ENCODE measurements around the gene SLC25A21. TPM values are rescaled to one million over a fixed set of nuclear protein-coding genes. Genes with fewer than 3 reads are reported as not detected.

SLC25A21 gene
- total and polyA plus RNA-seq, 10 of the 15 experiments (the other 5 are each of a cell fraction or from before 2014, with no cell fraction given), result 0.06 to 0.72 (median 0.17) TPM; not detected in 3

GRCh38 chr14:36726128-36726527 lies 446.3 kb downstream of the SLC25A21 start (continued):
- TF ChIP-seq SMAD1 (IDR thresholded peaks at IDR 0.05; ENCODE audit: low read depth, partially characterized antibody) (no peak), RAD21 (IDR thresholded peaks at IDR 0.05; ENCODE audit: insufficient read depth, low read depth, low read length) (no peak), STAT3 (IDR thresholded peaks at IDR 0.05; ENCODE audit: low read depth, low read length) (no peak), MTA3 (IDR thresholded peaks at IDR 0.05; ENCODE audit: borderline replicate concordance, low read length) (no peak), ATF7 (IDR thresholded peaks at IDR 0.05; ENCODE audit: low read depth) (no peak), PRDM15 (CRISPR knock-in tag; IDR thresholded peaks at IDR 0.05) (no peak)
- TF ChIP-seq, protein P1, sequence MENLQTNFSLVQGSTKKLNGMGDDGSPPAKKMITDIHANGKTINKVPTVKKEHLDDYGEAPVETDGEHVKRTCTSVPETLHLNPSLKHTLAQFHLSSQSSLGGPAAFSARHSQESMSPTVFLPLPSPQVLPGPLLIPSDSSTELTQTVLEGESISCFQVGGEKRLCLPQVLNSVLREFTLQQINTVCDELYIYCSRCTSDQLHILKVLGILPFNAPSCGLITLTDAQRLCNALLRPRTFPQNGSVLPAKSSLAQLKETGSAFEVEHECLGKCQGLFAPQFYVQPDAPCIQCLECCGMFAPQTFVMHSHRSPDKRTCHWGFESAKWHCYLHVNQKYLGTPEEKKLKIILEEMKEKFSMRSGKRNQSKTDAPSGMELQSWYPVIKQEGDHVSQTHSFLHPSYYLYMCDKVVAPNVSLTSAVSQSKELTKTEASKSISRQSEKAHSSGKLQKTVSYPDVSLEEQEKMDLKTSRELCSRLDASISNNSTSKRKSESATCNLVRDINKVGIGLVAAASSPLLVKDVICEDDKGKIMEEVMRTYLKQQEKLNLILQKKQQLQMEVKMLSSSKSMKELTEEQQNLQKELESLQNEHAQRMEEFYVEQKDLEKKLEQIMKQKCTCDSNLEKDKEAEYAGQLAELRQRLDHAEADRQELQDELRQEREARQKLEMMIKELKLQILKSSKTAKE (IDR thresholded peaks at IDR 0.05; ENCODE audit: low read depth, poor library complexity, severe bottlenecking), result no peak

GRCh38 chr14:36724162-36724561 lies 448.2 kb downstream of the SLC25A21 start:
- no peak overlapping the region for H3K27ac ChIP-seq (ENCODE audit: control insufficient read depth, insufficient read depth)
- intact Hi-C loops (cut with micrococcal nuclease; ENCODE audit: unreplicated experiment) (no loop called here), in situ Hi-C loops (cut with MboI) (no loop called here)
- no peaks in the 10 kb centered on the region for H3K79me2 ChIP-seq (ENCODE audit: control insufficient read depth, insufficient read depth, low read length)
- ChIA-PET RAD21 (ENCODE audit: unreplicated experiment) (interaction anchor here (1.2 kb wide), 1 partner anchor 11 kb away, joined by 3 read pairs; no protein-coding TSS in a partner anchor), CTCF (no interaction called here), POLR2A (no interaction called here), SMC1A (ENCODE audit: uncharacterized antibody, unreplicated experiment) (no interaction called here)
- no peak overlapping the region for H2AFZ ChIP-seq (ENCODE audit: control insufficient read depth, low read depth, low read length)
- no peaks in the 10 kb centered on the region for H3K4me1 ChIP-seq (ENCODE audit: control insufficient read depth, insufficient read depth, low read length)
- no peaks in the 10 kb centered on the region for H3K27me3 ChIP-seq (replicated peaks in 1 of 2; ENCODE audit: control insufficient read depth in 2 of 2, insufficient read depth in 2 of 2, low read length in 1 of 2)
- no peak overlapping the region for H3K4me3 ChIP-seq
- no TSS peak for BruUV-seq (replicated peaks)
- no peak overlapping the region for H3K4me2 ChIP-seq (ENCODE audit: control insufficient read depth, insufficient read depth)
- no peaks in the 10 kb centered on the region for H4K20me1 ChIP-seq (ENCODE audit: control insufficient read depth, insufficient read depth)
- ATAC-seq (no peak), FAIRE-seq (no peak), DNase-seq (ENCODE audit: low read depth, low spot score) (no peak)
- H3K9me3 ChIP-seq (replicated peaks; ENCODE audit: control insufficient read depth, insufficient read depth, low read length), result no peaks in the 10 kb centered on the region
- no peak overlapping the region for H3K9ac ChIP-seq (ENCODE audit: control insufficient read depth, insufficient read depth, low read length)
- no peaks in the 10 kb centered on the region for H3K36me3 ChIP-seq (ENCODE audit: control insufficient read depth in 2 of 2, insufficient read depth in 2 of 2, low read length in 1 of 2)
- TF ChIP-seq NBN (IDR thresholded peaks at IDR 0.05) (no peak), POU2F2 (IDR thresholded peaks at IDR 0.05; ENCODE audit: borderline replicate concordance, low read depth, low read length) (no peak), MYC (IDR thresholded peaks at IDR 0.05; ENCODE audit: insufficient read depth, insufficient read length, insufficient replicate concordance, low read length, severe bottlenecking) (no peak), STAT3 (IDR thresholded peaks at IDR 0.05; ENCODE audit: low read depth, low read length) (no peak), PAX5 (IDR thresholded peaks at IDR 0.05; ENCODE audit: borderline replicate concordance, low read depth, low read length) (no peak), JUND (IDR thresholded peaks at IDR 0.05; ENCODE audit: low read depth, low read length) (no peak), SREBF2 (IDR thresholded peaks at IDR 0.05; ENCODE audit: low read length) (no peak), SMAD5 (IDR thresholded peaks at IDR 0.05; ENCODE audit: low read depth) (no peak), CTCF (IDR thresholded peaks at IDR 0.05 in 2 of 3, conservative IDR thresholded peaks at IDR 0.05 in 1 of 3; ENCODE audit: control insufficient read depth in 2 of 3, extremely low read depth in 1 of 3, insufficient read depth in 1 of 3, low read depth in 3 of 3, low read length in 3 of 3) (no peak), HDGF (IDR thresholded peaks at IDR 0.05) (no peak), PAX8 (IDR thresholded peaks at IDR 0.05) (no peak), FOS (IDR thresholded peaks at IDR 0.05; ENCODE audit: borderline replicate concordance, extremely low read depth, insufficient read length) (no peak)

All from GM12878 (cell line).